GM12878 (cell line): ENCODE data around the gene ITPR2. TPM values are rescaled to one million over a fixed set of nuclear protein-coding genes. Genes with fewer than 3 reads are reported as not detected.

ENCODE experiments used
- ATAC-seq: fragments of 200-7000 bp; cut with Tn5 transposase; 3 replicates; pipeline ENCODE4 v1.9.1; 2020; ENCODE audit warnings: mild to moderate bottlenecking, moderate library complexity
- BruUV-seq: library from RNA; stranded (reverse); fragments of 400-500 nt; replicated peaks from 2 replicates; lab custom pipeline; 2021; lab: Mats Ljungman, UMichigan
- CTCF ChIA-PET: fragments of 300-600 bp; sonication (Branson Sonifier 250); formaldehyde crosslinking; extraction: SDS; loops from one replicate; lab custom pipeline; 2021; ENCODE audit warnings: inconsistent platforms; lab: Yijun Ruan, JAX
- POLR2A ChIA-PET: fragments of 350-600 bp; formaldehyde crosslinking; extraction: SDS; loops from one replicate; lab custom pipeline; 2021; ENCODE audit warnings: inconsistent platforms; lab: Charles Lee
- RAD21 ChIA-PET: fragments of 300-600 bp; sonication (Branson Sonifier 250); formaldehyde crosslinking; loops from one replicate; lab custom pipeline; 2023; ENCODE audit warnings: antibody characterized with exemption; ENCODE audit not compliant: unreplicated experiment; lab: Charles Lee
- SMC1A ChIA-PET: fragments of 300-600 bp; sonication (Branson Sonifier 250); formaldehyde crosslinking; loops from one replicate; lab custom pipeline; 2023; ENCODE audit not compliant: unreplicated experiment, uncharacterized antibody; lab: Charles Lee
- DNase-seq: peaks from one replicate; pipeline ENCODE4 v3.0.0-alpha.2; 2011; ENCODE audit warnings: low read depth, low spot score
- FAIRE-seq: peaks from 3 replicates; lab custom pipeline; 2011; peaks lifted over from hg19 to GRCh38; lab: Jason Lieb, UNC
- H2AFZ ChIP-seq: 2 replicates; pipeline ENCODE4 v1.6.0; 2011; ENCODE audit warnings: low read depth, low read length, control low read depth; ENCODE audit not compliant: control insufficient read depth
- H3K27ac ChIP-seq: 2 replicates; pipeline ENCODE4 v1.5.1; 2011; ENCODE audit warnings: control low read depth; ENCODE audit not compliant: control insufficient read depth, insufficient read depth
- H3K27me3 ChIP-seq, 2 experiments: replicated peaks in 1 of 2; 2 replicates each; pipeline versions ENCODE4 v1.6.0 to v1.6.1; 2011; ENCODE audit warnings: low read length in 1 of 2; ENCODE audit not compliant: control insufficient read depth in 2 of 2, insufficient read depth in 2 of 2
- H3K36me3 ChIP-seq, 2 experiments: 2 replicates each; pipeline ENCODE4 v1.5.1; 2011; ENCODE audit warnings: low read length in 1 of 2; ENCODE audit not compliant: control insufficient read depth in 2 of 2, insufficient read depth in 2 of 2
- H3K4me1 ChIP-seq: 2 replicates; pipeline ENCODE4 v1.6.1; 2011; ENCODE audit warnings: mild to moderate bottlenecking, low read length, moderate library complexity, mixed read lengths; ENCODE audit not compliant: control insufficient read depth, insufficient read depth
- H3K4me2 ChIP-seq: 2 replicates; pipeline ENCODE4 v1.6.0; 2011; ENCODE audit warnings: control low read depth; ENCODE audit not compliant: control insufficient read depth, insufficient read depth
- H3K4me3 ChIP-seq: fragments of 200-600 bp; sonication (generic); 2 replicates; pipeline ENCODE4 v1.5.1; 2016
- H3K79me2 ChIP-seq: 2 replicates; pipeline ENCODE4 v1.6.0; 2011; ENCODE audit warnings: low read length; ENCODE audit not compliant: control insufficient read depth, insufficient read depth
- H3K9ac ChIP-seq: 2 replicates; pipeline ENCODE4 v1.8.0; 2011; ENCODE audit warnings: low read length, control low read depth, mixed read lengths; ENCODE audit not compliant: control insufficient read depth, insufficient read depth
- H3K9me3 ChIP-seq: replicated peaks from 3 replicates; pipeline ENCODE4 v1.5.1; 2011; ENCODE audit warnings: mild to moderate bottlenecking, low read length; ENCODE audit not compliant: control insufficient read depth, insufficient read depth
- H4K20me1 ChIP-seq: 2 replicates; pipeline ENCODE4 v1.6.0; 2011; ENCODE audit not compliant: control insufficient read depth, insufficient read depth
- CREB1 ChIP-seq: IDR thresholded peaks from 2 replicates; pipeline ENCODE4 v1.6.1; 2012; ENCODE audit warnings: low read depth, mild to moderate bottlenecking, inconsistent platforms
- E2F4 ChIP-seq: IDR thresholded peaks from 2 replicates; pipeline ENCODE4 v1.6.1; 2012; ENCODE audit warnings: low read depth, low read length, improper control_type of control experiment
- IRF5 ChIP-seq: fragments of 450-650 bp; IDR thresholded peaks from 2 replicates; pipeline ENCODE4 v1.6.1; 2017; ENCODE audit warnings: borderline replicate concordance
- NR2F1 ChIP-seq: fragments of 450-650 bp; conservative IDR thresholded peaks from 2 replicates; pipeline ENCODE4 v1.6.1; 2017; ENCODE audit warnings: mild to moderate bottlenecking
- REST ChIP-seq: IDR thresholded peaks from 2 replicates; pipeline ENCODE4 v1.6.1; 2012; ENCODE audit warnings: mild to moderate bottlenecking, low read depth, low read length
- SMARCA5 ChIP-seq: fragments of 450-650 bp; IDR thresholded peaks from 2 replicates; pipeline ENCODE4 v1.6.1; 2017; ENCODE audit warnings: mild to moderate bottlenecking
- WGBS: methylation state at CpG from one replicate; pipeline ENCODE4 v1.1.6; 2016; ENCODE audit warnings: low lambda C conversion rate; ENCODE audit not compliant: insufficient replicate concordance, insufficient coverage; ENCODE audit errors: missing lambda C conversion rate; 5-methylcytosine and 5-hydroxymethylcytosine counted together
- in situ Hi-C: fragments of 300-500 bp; cut with MboI; formaldehyde crosslinking; loops from 9 replicates; pipeline ENCODE4 v1.14.3; 2018; ENCODE audit warnings: mixed read lengths
- intact Hi-C: fragments of 100-400 bp; cut with micrococcal nuclease; formaldehyde crosslinking; loops from one replicate; pipeline ENCODE4 v1.14.2; 2022; ENCODE audit not compliant: unreplicated experiment
- polyA plus RNA-seq, 11 experiments: library from polyadenylated mRNA; depleted of rRNA in 4 of 11; unstranded in 6 of 11; stranded (reverse) in 5 of 11; fragments of >200 nt; fragmentation: Nextera tagmentation in 4 of 11; fragmentation: Illumina TruSeq in 1 of 11; extraction: Ambion mirVana in 4 of 11; extraction: Trizol in 1 of 11; gene quantifications; 1 replicate in 1 of 11; 2 replicates in 10 of 11; pipeline versions ENCODE4 v1.2.1 to v1.2.3, GENCODE V29; 2011 to 2016; ENCODE audit warnings: inconsistent platforms in 2 of 11, missing spikeins in 2 of 11, low read depth in 1 of 11
- total RNA-seq, 4 experiments: library from RNA; depleted of rRNA in 3 of 4; stranded (reverse); fragments of >200 nt in 3 of 4; fragmentation: Illumina TruSeq in 1 of 4; extraction: Trizol in 1 of 4; gene quantifications; 2 replicates each; pipeline versions ENCODE4 v1.2.1 to v1.2.3, GENCODE V29; 2013 to 2021

Gene ITPR2
- total and polyA plus RNA-seq, 10 of the 15 experiments (the other 5 are each of a cell fraction or from before 2014, with no cell fraction given), result 7.5 to 76.2 (median 47.1) TPM

DNA sequence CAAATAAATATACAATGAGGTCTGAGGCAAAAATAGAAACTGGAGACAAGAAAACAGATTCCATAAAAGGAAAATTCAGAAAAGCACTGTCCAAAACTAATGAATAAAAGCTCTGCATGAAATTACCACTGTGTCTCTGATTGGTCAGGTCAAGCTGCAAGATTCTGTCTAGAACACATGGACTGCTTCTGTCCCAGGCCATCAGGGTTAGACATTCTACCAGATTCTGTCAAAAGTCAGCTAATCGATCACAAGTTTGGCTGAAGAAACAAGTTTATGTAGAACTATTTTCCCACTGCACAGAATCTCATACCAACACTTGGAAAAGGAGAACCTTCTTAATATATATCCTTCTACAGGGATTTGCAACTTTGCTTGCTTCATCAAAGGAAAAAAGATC is 223.0 kb downstream of the ITPR2 start:
- no peak for FAIRE-seq
- WGBS, result 92% methylated on average over 1 of the region's 1 CpG
- ChIA-PET RAD21 (no interaction called here), SMC1A (interaction anchor here (1.3 kb wide), 1 partner anchor 513 kb away, joined by 3 read pairs; no protein-coding TSS in a partner anchor), CTCF (no interaction called here), POLR2A (no interaction called here)
- peaks cover 0 to 6% of the 10 kb centered on the region in 2 experiments; a peak in 3 of 4 replicates for H3K36me3 ChIP-seq
- no peak overlapping the region for H3K4me3 ChIP-seq
- in situ Hi-C loops, result no loop called here
- no peak overlapping the region for H3K27ac ChIP-seq
- H3K9me3 ChIP-seq, result no peaks in the 10 kb centered on the region
- no peaks in the 10 kb centered on the region for H3K79me2 ChIP-seq
- no peak overlapping the region for H3K9ac ChIP-seq
- no peak overlapping the region for H3K4me2 ChIP-seq
- H4K20me1 ChIP-seq, result no peaks in the 10 kb centered on the region
- TF ChIP-seq NR2F1 (no peak), SMARCA5 (no peak), E2F4 (no peak), CREB1 (no peak), REST (no peak), IRF5 (no peak)
- H2AFZ ChIP-seq, result no peak overlapping the region
- no peaks in the 10 kb centered on the region for H3K4me1 ChIP-seq
- intact Hi-C loops, result loop anchor here (10.0 kb wide), 1 partner anchor 515 kb away; no protein-coding TSS in a partner anchor
- no peak for ATAC-seq
- no peaks in the 10 kb centered on the region for H3K27me3 ChIP-seq
- BruUV-seq, result no TSS peak
- DNase-seq, result no peak
